SK-N-SH treated with all-trans-retinoic acid at 6 μM for 48 hours (cell line): Measurements from ENCODE around the gene PARP8.

Source experiments
- ATAC-seq: fragments of 200-7000 bp; cut with Tn5 transposase; 3 replicates; pipeline ENCODE4 v1.9.1; 2020; ENCODE audit warnings: mild to moderate bottlenecking, moderate library complexity
- ARNTL ChIP-seq: fragments of 450-650 bp; formaldehyde crosslinking; IDR thresholded peaks from 2 replicates; pipeline ENCODE4 v1.5.0; 2020; ENCODE audit warnings: low read depth, mild to moderate bottlenecking, moderate library complexity, borderline replicate concordance
- BACH2 ChIP-seq: fragments of 250-450 bp; sonication (Bioruptor Pico); IDR thresholded peaks from 2 replicates; pipeline ENCODE4 v1.9.0; 2021; ENCODE audit warnings: mild to moderate bottlenecking, borderline replicate concordance
- CSDC2 ChIP-seq: fragments of 250-450 bp; sonication (Bioruptor Pico); IDR thresholded peaks from 2 replicates; pipeline ENCODE4 v1.5.0; 2020; ENCODE audit warnings: mild to moderate bottlenecking, moderate library complexity
- ESRRG ChIP-seq: fragments of 250-450 bp; sonication (Bioruptor Pico); IDR thresholded peaks from 2 replicates; pipeline ENCODE4 v1.6.1; 2021; ENCODE audit warnings: mild to moderate bottlenecking
- GLIS3 ChIP-seq: fragments of 250-450 bp; sonication (Bioruptor Pico); IDR thresholded peaks from 2 replicates; pipeline ENCODE4 v1.5.0; 2020; ENCODE audit warnings: mild to moderate bottlenecking, moderate library complexity
- ISL1 ChIP-seq: fragments of 250-450 bp; sonication (Bioruptor Pico); IDR thresholded peaks from 2 replicates; pipeline ENCODE4 v2.1.2; 2022; ENCODE audit warnings: mild to moderate bottlenecking, moderate library complexity
- OSR1 ChIP-seq: fragments of 250-450 bp; sonication (Bioruptor Pico); IDR thresholded peaks from 2 replicates; pipeline ENCODE4 v1.8.0; 2022; ENCODE audit warnings: moderate library complexity, mild to moderate bottlenecking, inconsistent platforms
- PATZ1 ChIP-seq: fragments of 250-450 bp; sonication (Bioruptor Pico); IDR thresholded peaks from 2 replicates; pipeline ENCODE4 v1.8.0; 2020; ENCODE audit warnings: mild to moderate bottlenecking, moderate library complexity, borderline replicate concordance
- PPARA ChIP-seq: fragments of 250-450 bp; sonication (Bioruptor Pico); IDR thresholded peaks from 2 replicates; pipeline ENCODE4 v1.5.0; 2020; ENCODE audit warnings: mild to moderate bottlenecking, borderline replicate concordance
- RARB ChIP-seq: fragments of 250-450 bp; sonication (Bioruptor Pico); IDR thresholded peaks from 2 replicates; pipeline ENCODE4 v1.8.0; 2021; ENCODE audit warnings: mild to moderate bottlenecking, moderate library complexity
- SNAI2 ChIP-seq: fragments of 250-450 bp; sonication (Bioruptor Pico); IDR thresholded peaks from 2 replicates; pipeline ENCODE4 v1.5.0; 2020; ENCODE audit warnings: mild to moderate bottlenecking, moderate library complexity
- TCF4 ChIP-seq: fragments of 250-450 bp; sonication (Bioruptor Pico); IDR thresholded peaks from 2 replicates; pipeline ENCODE4 v1.8.0; 2021; ENCODE audit warnings: mild to moderate bottlenecking, moderate library complexity, borderline replicate concordance
- TOX ChIP-seq: fragments of 250-450 bp; sonication (Bioruptor Pico); IDR thresholded peaks from 2 replicates; pipeline ENCODE4 v1.8.0; 2021; ENCODE audit warnings: mild to moderate bottlenecking, moderate library complexity, borderline replicate concordance
- TSHZ2 ChIP-seq: fragments of 250-450 bp; sonication (Bioruptor Pico); IDR thresholded peaks from 2 replicates; pipeline ENCODE4 v1.5.0; 2020; ENCODE audit warnings: mild to moderate bottlenecking, moderate library complexity
- ZC3H10 ChIP-seq: fragments of 250-450 bp; sonication (Bioruptor Pico); IDR thresholded peaks from 2 replicates; pipeline ENCODE4 v1.5.1; 2021; ENCODE audit warnings: mild to moderate bottlenecking, moderate library complexity
- ZFP3 ChIP-seq: fragments of 250-450 bp; sonication (Bioruptor Pico); IDR thresholded peaks from 2 replicates; pipeline ENCODE4 v1.5.0; 2020; ENCODE audit warnings: mild to moderate bottlenecking, moderate library complexity
- ZFP30 ChIP-seq: fragments of 450-650 bp; formaldehyde crosslinking; IDR thresholded peaks from 2 replicates; pipeline ENCODE4 v1.5.0; 2022; ENCODE audit warnings: mild to moderate bottlenecking, moderate library complexity
- ZNF565 ChIP-seq: fragments of 450-650 bp; formaldehyde crosslinking; conservative IDR thresholded peaks from 2 replicates; pipeline ENCODE4 v1.5.0; 2020; ENCODE audit warnings: low read depth, mild to moderate bottlenecking, moderate library complexity
- ZNF70 ChIP-seq: fragments of 450-650 bp; formaldehyde crosslinking; IDR thresholded peaks from 2 replicates; pipeline ENCODE4 v1.5.0; 2020; ENCODE audit warnings: mild to moderate bottlenecking, moderate library complexity
- ZNF8 ChIP-seq: fragments of 450-650 bp; formaldehyde crosslinking; IDR thresholded peaks from 2 replicates; pipeline ENCODE4 v1.5.0; 2020; ENCODE audit warnings: mild to moderate bottlenecking, moderate library complexity
- TF ChIP-seq, protein P1 (sequence below): fragments of 250-450 bp; sonication (Bioruptor Pico); IDR thresholded peaks from 2 replicates; pipeline ENCODE4 v1.8.0; 2021; ENCODE audit warnings: low read depth, mild to moderate bottlenecking, moderate library complexity, borderline replicate concordance
- TF ChIP-seq, protein P2 (sequence below): fragments of 250-450 bp; sonication (Bioruptor Pico); IDR thresholded peaks from 2 replicates; pipeline ENCODE4 v1.5.1; 2021; ENCODE audit warnings: mild to moderate bottlenecking, moderate library complexity
- TF ChIP-seq, protein P3 (sequence below): fragments of 250-450 bp; sonication (Bioruptor Pico); IDR thresholded peaks from 2 replicates; pipeline ENCODE4 v1.5.1; 2020; ENCODE audit warnings: low read depth, mild to moderate bottlenecking, moderate library complexity

PARP8 gene

GRCh38 chr5:50832657-50833284, 166.3 kb downstream of the PARP8 start:
- TF ChIP-seq, protein P1, sequence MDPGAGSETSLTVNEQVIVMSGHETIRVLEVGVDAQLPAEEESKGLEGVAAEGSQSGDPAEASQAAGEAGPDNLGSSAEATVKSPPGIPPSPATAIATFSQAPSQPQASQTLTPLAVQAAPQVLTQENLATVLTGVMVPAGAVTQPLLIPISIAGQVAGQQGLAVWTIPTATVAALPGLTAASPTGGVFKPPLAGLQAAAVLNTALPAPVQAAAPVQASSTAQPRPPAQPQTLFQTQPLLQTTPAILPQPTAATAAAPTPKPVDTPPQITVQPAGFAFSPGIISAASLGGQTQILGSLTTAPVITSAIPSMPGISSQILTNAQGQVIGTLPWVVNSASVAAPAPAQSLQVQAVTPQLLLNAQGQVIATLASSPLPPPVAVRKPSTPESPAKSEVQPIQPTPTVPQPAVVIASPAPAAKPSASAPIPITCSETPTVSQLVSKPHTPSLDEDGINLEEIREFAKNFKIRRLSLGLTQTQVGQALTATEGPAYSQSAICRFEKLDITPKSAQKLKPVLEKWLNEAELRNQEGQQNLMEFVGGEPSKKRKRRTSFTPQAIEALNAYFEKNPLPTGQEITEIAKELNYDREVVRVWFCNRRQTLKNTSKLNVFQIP (CRISPR knock-in tag) = no peak
- TF ChIP-seq ZNF8 (CRISPR knock-in tag) (no peak), TOX (CRISPR knock-in tag) (no peak), SNAI2 (CRISPR knock-in tag) (no peak), ZFP30 (CRISPR knock-in tag) (no peak), ZFP3 (CRISPR knock-in tag) (no peak), PATZ1 (no peak), ZNF565 (CRISPR knock-in tag) (no peak), ZC3H10 (no peak), PPARA (CRISPR knock-in tag) (no peak), OSR1 (no peak), GLIS3 (CRISPR knock-in tag) (no peak), ISL1 (CRISPR knock-in tag) (no peak), ESRRG (CRISPR knock-in tag) (no peak), ZNF70 (CRISPR knock-in tag) (no peak), ARNTL (no peak), RARB (CRISPR knock-in tag) (no peak)
- ATAC-seq = no peak

GRCh38 chr5:50836356-50836755, 169.9 kb downstream of the PARP8 start:
- TF ChIP-seq BACH2 (CRISPR knock-in tag) (no peak), ZC3H10 (no peak), CSDC2 (CRISPR knock-in tag) (no peak), ISL1 (CRISPR knock-in tag) (no peak), PPARA (CRISPR knock-in tag) (no peak), ZFP3 (CRISPR knock-in tag) (no peak), ZFP30 (CRISPR knock-in tag) (no peak), RARB (CRISPR knock-in tag) (no peak), SNAI2 (CRISPR knock-in tag) (no peak)
- TF ChIP-seq, protein P2, sequence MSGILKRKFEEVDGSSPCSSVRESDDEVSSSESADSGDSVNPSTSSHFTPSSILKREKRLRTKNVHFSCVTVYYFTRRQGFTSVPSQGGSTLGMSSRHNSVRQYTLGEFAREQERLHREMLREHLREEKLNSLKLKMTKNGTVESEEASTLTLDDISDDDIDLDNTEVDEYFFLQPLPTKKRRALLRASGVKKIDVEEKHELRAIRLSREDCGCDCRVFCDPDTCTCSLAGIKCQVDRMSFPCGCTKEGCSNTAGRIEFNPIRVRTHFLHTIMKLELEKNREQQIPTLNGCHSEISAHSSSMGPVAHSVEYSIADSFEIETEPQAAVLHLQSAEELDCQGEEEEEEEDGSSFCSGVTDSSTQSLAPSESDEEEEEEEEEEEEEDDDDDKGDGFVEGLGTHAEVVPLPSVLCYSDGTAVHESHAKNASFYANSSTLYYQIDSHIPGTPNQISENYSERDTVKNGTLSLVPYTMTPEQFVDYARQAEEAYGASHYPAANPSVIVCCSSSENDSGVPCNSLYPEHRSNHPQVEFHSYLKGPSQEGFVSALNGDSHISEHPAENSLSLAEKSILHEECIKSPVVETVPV = no peak
- ATAC-seq = no peak

DNA sequence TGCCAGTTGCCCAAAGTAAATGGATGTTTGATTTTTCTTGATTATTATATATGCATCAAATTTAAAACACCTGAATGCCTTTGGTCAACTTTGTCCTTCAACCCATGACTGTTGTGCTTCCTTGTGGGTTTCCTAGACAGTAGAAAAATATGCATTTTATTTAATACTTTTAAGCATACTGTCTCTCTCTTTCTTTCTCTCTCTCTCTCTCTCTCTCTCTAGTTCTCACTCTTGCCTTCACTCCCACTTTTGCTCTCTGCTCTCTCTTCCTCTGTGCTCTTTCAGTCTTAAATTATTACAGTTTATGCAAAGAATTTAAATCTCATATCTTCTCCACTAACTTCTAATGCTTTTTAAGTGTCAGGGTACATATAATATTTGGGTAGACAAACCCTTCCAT, 173.0 kb downstream of the PARP8 start:
- no peak for TF ChIP-seq PATZ1
- no peak for TF ChIP-seq ZNF8 (CRISPR knock-in tag)
- TF ChIP-seq OSR1 = no peak
- TF ChIP-seq TSHZ2 (CRISPR knock-in tag) = no peak
- no peak for TF ChIP-seq ZFP30 (CRISPR knock-in tag)
- no peak for TF ChIP-seq ESRRG (CRISPR knock-in tag)
- TF ChIP-seq RARB (CRISPR knock-in tag) = no peak
- no peak for TF ChIP-seq ZFP3 (CRISPR knock-in tag)
- TF ChIP-seq GLIS3 (CRISPR knock-in tag) = no peak
- no peak for TF ChIP-seq ZNF565 (CRISPR knock-in tag)
- TF ChIP-seq BACH2 (CRISPR knock-in tag) = no peak
- TF ChIP-seq, protein P2 = no peak
- TF ChIP-seq TCF4 (CRISPR knock-in tag) = no peak
- TF ChIP-seq CSDC2 (CRISPR knock-in tag) = no peak
- TF ChIP-seq, protein P3, sequence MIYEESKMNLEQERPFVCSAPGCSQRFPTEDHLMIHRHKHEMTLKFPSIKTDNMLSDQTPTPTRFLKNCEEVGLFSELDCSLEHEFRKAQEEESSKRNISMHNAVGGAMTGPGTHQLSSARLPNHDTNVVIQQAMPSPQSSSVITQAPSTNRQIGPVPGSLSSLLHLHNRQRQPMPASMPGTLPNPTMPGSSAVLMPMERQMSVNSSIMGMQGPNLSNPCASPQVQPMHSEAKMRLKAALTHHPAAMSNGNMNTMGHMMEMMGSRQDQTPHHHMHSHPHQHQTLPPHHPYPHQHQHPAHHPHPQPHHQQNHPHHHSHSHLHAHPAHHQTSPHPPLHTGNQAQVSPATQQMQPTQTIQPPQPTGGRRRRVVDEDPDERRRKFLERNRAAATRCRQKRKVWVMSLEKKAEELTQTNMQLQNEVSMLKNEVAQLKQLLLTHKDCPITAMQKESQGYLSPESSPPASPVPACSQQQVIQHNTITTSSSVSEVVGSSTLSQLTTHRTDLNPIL (CRISPR knock-in tag) = no peak
- no peak for TF ChIP-seq TOX (CRISPR knock-in tag)
- TF ChIP-seq ARNTL = no peak
- ATAC-seq = no peak
